BE2C (cell line): ENCODE results near the gene DOCK1.

Source experiments
- DNase-seq: peaks from one replicate; pipeline ENCODE4 v3.0.0-alpha.2; 2020
- H3K27me3 ChIP-seq: fragments of 250-450 bp; sonication (Bioruptor Pico); 2 replicates; pipeline ENCODE4 v1.5.1; 2020; ENCODE audit warnings: mild to moderate bottlenecking
- H3K36me3 ChIP-seq: fragments of 250-450 bp; sonication (Bioruptor Pico); 2 replicates; pipeline ENCODE4 v1.5.1; 2020; ENCODE audit warnings: mild to moderate bottlenecking
- H3K4me1 ChIP-seq: fragments of 250-450 bp; sonication (Bioruptor Pico); 2 replicates; pipeline ENCODE4 v1.5.1; 2020
- H3K4me3 ChIP-seq: 2 replicates; pipeline ENCODE4 v1.5.1; 2011; ENCODE audit warnings: low read depth, low read length
- H3K9me3 ChIP-seq: fragments of 250-450 bp; sonication (Bioruptor Pico); 2 replicates; pipeline ENCODE4 v1.5.1; 2020
- CTCF ChIP-seq: IDR thresholded peaks from 2 replicates; pipeline ENCODE4 v1.5.1; 2012; ENCODE audit warnings: mild to moderate bottlenecking, low read depth, low read length

DOCK1 gene

GRCh38 chr10:127378628-127379027 is 473.4 kb downstream of the DOCK1 start:
- DNase-seq = no peak
- Histone ChIP-seq H3K9me3 (no peaks in the 10 kb centered on the region), H3K36me3 (no peaks in the 10 kb centered on the region), H3K4me1 (no peaks in the 10 kb centered on the region), H3K4me3 (no peak overlapping the region), H3K27me3 (no peaks in the 10 kb centered on the region)
- TF ChIP-seq CTCF = no peak

- no peak for TF ChIP-seq CTCF
- no peak overlapping the region for H3K4me3 ChIP-seq
- H3K9me3 ChIP-seq = no peaks in the 10 kb centered on the region
- H3K4me1 ChIP-seq = no peaks in the 10 kb centered on the region
- H3K36me3 ChIP-seq = no peaks in the 10 kb centered on the region
- DNase-seq = no peak
- H3K27me3 ChIP-seq = no peaks in the 10 kb centered on the region
These were observed 479.3 kb downstream of the DOCK1 start for GRCh38 chr10:127384532-127384931.

GRCh38 chr10:127385066-127385465 is 479.8 kb downstream of the DOCK1 start:
- H3K9me3 ChIP-seq = no peaks in the 10 kb centered on the region

GRCh38 chr10:127386606-127387327 is 481.5 kb downstream of the DOCK1 start:
- Histone ChIP-seq H3K27me3 (no peaks in the 10 kb centered on the region), H3K9me3 (no peaks in the 10 kb centered on the region), H3K4me3 (no peak overlapping the region), H3K36me3 (no peaks in the 10 kb centered on the region), H3K4me1 (no peaks in the 10 kb centered on the region)
- no peak for DNase-seq
- TF ChIP-seq CTCF = no peak

More at GRCh38 chr10:127385066-127385465, 479.8 kb downstream of the DOCK1 start:
- no peaks in the 10 kb centered on the region for H3K4me1 ChIP-seq
- no peaks in the 10 kb centered on the region for H3K27me3 ChIP-seq
- no peak overlapping the region for H3K4me3 ChIP-seq
- H3K36me3 ChIP-seq = no peaks in the 10 kb centered on the region
- no peak for DNase-seq
- TF ChIP-seq CTCF = no peak

GRCh38 chr10:127391875-127392274 is 486.6 kb downstream of the DOCK1 start:
- no peaks in the 10 kb centered on the region for H3K4me1 ChIP-seq
- H3K27me3 ChIP-seq = no peaks in the 10 kb centered on the region
- H3K4me3 ChIP-seq = no peak overlapping the region
- no peak for TF ChIP-seq CTCF
- no peaks in the 10 kb centered on the region for H3K36me3 ChIP-seq
- no peaks in the 10 kb centered on the region for H3K9me3 ChIP-seq
- no peak for DNase-seq

GRCh38 chr10:127392351-127393235 is 487.4 kb downstream of the DOCK1 start:
- no peak for DNase-seq
- Histone ChIP-seq H3K27me3 (no peaks in the 10 kb centered on the region), H3K4me3 (no peak overlapping the region)

More at GRCh38 chr10:127392351-127393235, 487.4 kb downstream of the DOCK1 start:
- Histone ChIP-seq H3K4me1 (no peaks in the 10 kb centered on the region), H3K36me3 (no peaks in the 10 kb centered on the region), H3K9me3 (no peaks in the 10 kb centered on the region)
- TF ChIP-seq CTCF = no peak
